HCT116 (cell line): ENCODE results near the gene CGN. TPM values are rescaled to one million over a fixed set of nuclear protein-coding genes. Genes with fewer than 3 reads are reported as not detected.

Source experiments
- ATAC-seq: fragments of 200-7000 bp; cut with Tn5 transposase; 2 replicates; pipeline ENCODE4 v1.9.1; 2020; ENCODE audit warnings: mild to moderate bottlenecking, moderate library complexity
- BruUV-seq: library from RNA; stranded (reverse); fragments of 400-500 nt; replicated peaks from 2 replicates; lab custom pipeline; 2021; lab: Mats Ljungman, UMichigan
- CTCF ChIA-PET: fragments of 300-600 bp; sonication (Branson Sonifier 250); formaldehyde crosslinking; loops from one replicate; lab custom pipeline; 2021; ENCODE audit warnings: antibody characterized with exemption; lab: Charles Lee
- POLR2A ChIA-PET: fragments of 300-600, 350-600 bp; sonication (Branson Sonifier 250); formaldehyde crosslinking; loops from one replicate; lab custom pipeline; 2021; ENCODE audit warnings: antibody characterized with exemption; lab: Charles Lee
- RAD21 ChIA-PET, 2 experiments: fragments of 300-600 bp; sonication (Branson Sonifier 250); formaldehyde crosslinking; loops; one replicate each; lab custom pipeline; 2023; ENCODE audit warnings: low total read pairs in 2 of 2; ENCODE audit not compliant: uncharacterized antibody in 2 of 2, unreplicated experiment in 2 of 2, low non-redundant PET in 1 of 2; lab: Charles Lee
- DNase-seq: peaks from one replicate; pipeline ENCODE4 v3.0.0-alpha.2; 2010; ENCODE audit warnings: low read depth, low spot score
- H2AFZ ChIP-seq: fragments of 200-600 bp; shearing (Covaris generic), sonication (generic); 2 replicates; pipeline ENCODE4 v1.6.1; 2017; ENCODE audit warnings: low read depth, mixed run types, mixed read lengths, antibody characterized with exemption, low read length; ENCODE audit not compliant: poor library complexity, severe bottlenecking
- H3K27ac ChIP-seq: 2 replicates; pipeline ENCODE4 v1.5.1; 2012; ENCODE audit warnings: low read depth, low read length
- H3K27me3 ChIP-seq: fragments of 200-600 bp; sonication (generic); 2 replicates; pipeline ENCODE4 v1.6.1; 2016; ENCODE audit warnings: mixed run types, low read length, mixed read lengths; ENCODE audit not compliant: insufficient read depth
- H3K36me3 ChIP-seq, 2 experiments: fragments of 200-500 bp in 1 of 2; fragments of 200-600 bp in 1 of 2; sonication (Bioruptor generic) in 1 of 2; sonication (generic) in 1 of 2; 2 replicates each; pipeline versions ENCODE4 v1.5.1 to v1.6.1; 2014 to 2016; ENCODE audit warnings: low read length in 2 of 2, inconsistent platforms in 1 of 2, mixed read lengths in 1 of 2, mixed run types in 1 of 2; ENCODE audit not compliant: insufficient read depth in 2 of 2, control insufficient read depth in 1 of 2
- H3K4me1 ChIP-seq, 2 experiments: fragments of 200-600 bp in 1 of 2; sonication (generic) in 1 of 2; 2 replicates each; pipeline versions ENCODE4 v1.5.1 to v1.6.1; 2012 to 2017; ENCODE audit warnings: low read length in 2 of 2, inconsistent platforms in 1 of 2, mild to moderate bottlenecking in 1 of 2, mixed read lengths in 1 of 2, mixed run types in 1 of 2, moderate library complexity in 1 of 2; ENCODE audit not compliant: insufficient read depth in 2 of 2, control insufficient read depth in 1 of 2
- H3K4me2 ChIP-seq: fragments of 200-600 bp; sonication (generic); 2 replicates; pipeline ENCODE4 v1.6.1; 2017; ENCODE audit warnings: mixed run types, low read length, mixed read lengths
- H3K4me3 ChIP-seq, 2 experiments: fragments of 200-600 bp in 1 of 2; sonication (generic) in 1 of 2; replicated peaks in 1 of 2; 2 replicates each; pipeline ENCODE4 v1.5.1; 2011 to 2016; ENCODE audit warnings: low read length in 2 of 2, control low read depth in 1 of 2, low read depth in 1 of 2, mild to moderate bottlenecking in 1 of 2, mixed read lengths in 1 of 2, mixed run types in 1 of 2
- H3K79me2 ChIP-seq: fragments of 200-600 bp; sonication (generic); 2 replicates; pipeline ENCODE4 v1.6.1; 2017; ENCODE audit warnings: mild to moderate bottlenecking, mixed run types, low read length, moderate library complexity, mixed read lengths; ENCODE audit not compliant: insufficient read depth
- H3K9ac ChIP-seq: fragments of 200-600 bp; sonication (generic); 2 replicates; pipeline ENCODE4 v1.6.1; 2016; ENCODE audit warnings: low read length, mixed read lengths
- H3K9me2 ChIP-seq: fragments of 200-600 bp; sonication (generic), shearing (Covaris generic); 2 replicates; pipeline ENCODE4 v1.6.1; 2017; ENCODE audit warnings: mixed run types, mild to moderate bottlenecking, moderate library complexity; ENCODE audit not compliant: insufficient read depth
- H3K9me3 ChIP-seq, 2 experiments: fragments of 200-500 bp in 1 of 2; fragments of 200-600 bp in 1 of 2; sonication (Bioruptor generic) in 1 of 2; sonication (generic) in 1 of 2; 2 replicates each; pipeline ENCODE4 v1.6.1; 2014 to 2017; ENCODE audit warnings: low read length in 2 of 2, mixed read lengths in 2 of 2, inconsistent platforms in 1 of 2, low read depth in 1 of 2, mild to moderate bottlenecking in 1 of 2, mixed run types in 1 of 2, moderate library complexity in 1 of 2; ENCODE audit not compliant: control insufficient read depth in 1 of 2, insufficient read depth in 1 of 2
- H4K20me1 ChIP-seq: fragments of 200-600 bp; sonication (generic), shearing (Covaris generic); 2 replicates; pipeline ENCODE4 v1.6.1; 2017; ENCODE audit warnings: mixed run types, mild to moderate bottlenecking, moderate library complexity; ENCODE audit not compliant: insufficient read depth
- CBX3 ChIP-seq: IDR thresholded peaks from 2 replicates; pipeline ENCODE4 v1.6.1; 2012; ENCODE audit warnings: low read depth
- CEBPB ChIP-seq: IDR thresholded peaks from 2 replicates; pipeline ENCODE4 v1.6.1; 2012; ENCODE audit warnings: low read depth
- CTCF ChIP-seq, 3 experiments: fragments of 200-600 bp in 1 of 3; sonication (generic) in 1 of 3; IDR thresholded peaks in 2 of 3; conservative IDR thresholded peaks in 1 of 3; 2 replicates each; pipeline ENCODE4 v1.5.1; 2012 to 2017; ENCODE audit warnings: low read depth in 2 of 3, low read length in 2 of 3, antibody characterized with exemption in 1 of 3, borderline replicate concordance in 1 of 3, control low read depth in 1 of 3, mild to moderate bottlenecking in 1 of 3, mixed read lengths in 1 of 3, mixed run types in 1 of 3, moderate library complexity in 1 of 3; ENCODE audit not compliant: insufficient read depth in 1 of 3
- ELF1 ChIP-seq: IDR thresholded peaks from 2 replicates; pipeline ENCODE4 v1.6.1; 2012; ENCODE audit warnings: low read depth, borderline replicate concordance
- EZH2 ChIP-seq: fragments of 200-600 bp; sonication (generic); IDR thresholded peaks from 2 replicates; pipeline ENCODE4 v1.6.1; 2017; ENCODE audit warnings: antibody characterized with exemption, mixed run types
- EZH2phosphoT487 ChIP-seq: fragments of 200-600 bp; IDR thresholded peaks from 2 replicates; pipeline ENCODE4 v1.6.1; 2018; ENCODE audit warnings: antibody characterized with exemption, borderline replicate concordance
- JUND ChIP-seq: IDR thresholded peaks from 2 replicates; pipeline ENCODE4 v1.6.1; 2012
- MAX ChIP-seq: IDR thresholded peaks from 2 replicates; pipeline ENCODE4 v1.6.1; 2012
- POLR2A ChIP-seq: IDR thresholded peaks from 2 replicates; pipeline ENCODE4 v1.7.0; 2011; ENCODE audit warnings: borderline replicate concordance; ENCODE audit not compliant: insufficient read depth, insufficient read length; ENCODE audit errors: extremely low read depth
- POLR2AphosphoS5 ChIP-seq: IDR thresholded peaks from 2 replicates; pipeline ENCODE4 v1.6.1; 2011; ENCODE audit warnings: mild to moderate bottlenecking, low read depth, low read length, moderate library complexity
- RAD21 ChIP-seq: IDR thresholded peaks from 2 replicates; pipeline ENCODE4 v1.6.1; 2012; ENCODE audit warnings: low read depth, mild to moderate bottlenecking
- SIN3A ChIP-seq: IDR thresholded peaks from 2 replicates; pipeline ENCODE4 v1.6.1; 2012; ENCODE audit warnings: low read depth
- SP1 ChIP-seq: IDR thresholded peaks from 2 replicates; pipeline ENCODE4 v1.6.1; 2012; ENCODE audit warnings: low read depth
- TCF7L2 ChIP-seq: IDR thresholded peaks from 2 replicates; pipeline ENCODE4 v1.7.0; 2011; ENCODE audit warnings: borderline replicate concordance, inconsistent platforms; ENCODE audit not compliant: insufficient read depth, insufficient read length; ENCODE audit errors: extremely low read depth
- YY1 ChIP-seq: IDR thresholded peaks from 2 replicates; pipeline ENCODE4 v1.6.1; 2011; ENCODE audit warnings: low read length, low read depth, moderate library complexity, mild to moderate bottlenecking; ENCODE audit not compliant: insufficient replicate concordance; ENCODE audit errors: extremely low read depth
- ZBTB33 ChIP-seq: IDR thresholded peaks from 2 replicates; pipeline ENCODE4 v1.6.1; 2011; ENCODE audit warnings: mild to moderate bottlenecking, low read length, moderate library complexity; ENCODE audit not compliant: insufficient replicate concordance; ENCODE audit errors: extremely low read depth
- ZFX ChIP-seq: fragments of 450-650 bp; IDR thresholded peaks from 2 replicates; pipeline ENCODE4 v1.6.1; 2017
- ZNF274 ChIP-seq: fragments of 200-500 bp; sonication (Bioruptor generic); IDR thresholded peaks from 2 replicates; pipeline ENCODE4 v1.6.1; 2014; ENCODE audit warnings: mild to moderate bottlenecking, low read depth, low read length, inconsistent platforms
- intact Hi-C: fragments of 100-400 bp; cut with micrococcal nuclease; formaldehyde crosslinking; loops from 2 replicates; pipeline ENCODE4 v1.10.0; 2022
- total RNA-seq: library from RNA; stranded (reverse); gene quantifications from one replicate; pipeline ENCODE4 v1.2.1, GENCODE V29; 2021; ENCODE audit not compliant: unreplicated experiment
- TF ChIP-seq, protein P1 (sequence below): IDR thresholded peaks from 2 replicates; pipeline ENCODE4 v1.6.1; 2012
- TF ChIP-seq, protein P2 (sequence below): IDR thresholded peaks from 2 replicates; pipeline ENCODE4 v1.6.1; 2012; ENCODE audit warnings: low read depth

Gene CGN
- total RNA-seq, 1 experiment from 2014 or later: 19.7 TPM

DNA sequence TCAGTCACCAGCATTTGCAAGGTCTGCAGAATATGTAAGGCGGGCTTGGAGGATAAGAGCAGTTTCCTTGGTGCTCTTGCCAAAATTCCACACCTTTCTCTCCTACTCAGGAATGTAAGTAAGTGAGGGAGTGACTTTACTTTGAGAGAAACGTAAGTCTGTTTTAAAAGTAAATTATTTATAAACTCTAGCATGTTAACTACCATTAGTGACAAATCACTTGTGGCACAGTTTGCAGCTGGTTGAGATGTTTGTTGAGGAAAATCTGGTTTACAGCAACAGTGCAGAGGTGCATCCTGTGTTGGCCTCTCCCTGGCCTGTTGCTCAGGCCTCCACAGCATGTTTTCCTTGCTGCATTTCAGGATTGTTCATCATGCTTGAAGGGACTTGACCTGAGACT is 8.5 kb downstream of the CGN start:
- Histone ChIP-seq H3K9me3 (no peaks in the 10 kb centered on the region), H3K27ac (no peak overlapping the region), H4K20me1 (no peaks in the 10 kb centered on the region), H3K79me2 (peaks cover 12% of the 10 kb centered on the region), H3K4me2 (no peak overlapping the region), H3K9ac (no peak overlapping the region), H2AFZ (no peak overlapping the region), H3K4me3 (no peak overlapping the region), H3K9me2 (no peaks in the 10 kb centered on the region), H3K36me3 (peaks cover 18 to 25% of the 10 kb centered on the region in 2 experiments; a peak in 3 of 4 replicates), H3K27me3 (no peaks in the 10 kb centered on the region), H3K4me1 (peaks cover 24 to 27% of the 10 kb centered on the region in 2 experiments)
- no TSS peak for BruUV-seq
- ChIA-PET POLR2A (interaction anchor here (1.0 kb wide), 1 partner anchor 120 kb away, joined by 3 read pairs; no protein-coding TSS in a partner anchor), CTCF (no interaction called here), RAD21 (no interaction called here)
- DNase-seq (no peak), ATAC-seq (no peak)
- intact Hi-C loops: no loop called here
- TF ChIP-seq EZH2phosphoT487: no peak
- no peak for TF ChIP-seq ZFX
- no peak for TF ChIP-seq CEBPB
- TF ChIP-seq POLR2A: no peak
- TF ChIP-seq TCF7L2: no peak
- TF ChIP-seq POLR2AphosphoS5: no peak
- TF ChIP-seq RAD21: no peak
- no peak for TF ChIP-seq ZBTB33
- TF ChIP-seq, protein P1, sequence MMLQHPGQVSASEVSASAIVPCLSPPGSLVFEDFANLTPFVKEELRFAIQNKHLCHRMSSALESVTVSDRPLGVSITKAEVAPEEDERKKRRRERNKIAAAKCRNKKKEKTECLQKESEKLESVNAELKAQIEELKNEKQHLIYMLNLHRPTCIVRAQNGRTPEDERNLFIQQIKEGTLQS: no peak
- TF ChIP-seq CBX3: no peak
- no peak for TF ChIP-seq JUND
- TF ChIP-seq, protein P2, sequence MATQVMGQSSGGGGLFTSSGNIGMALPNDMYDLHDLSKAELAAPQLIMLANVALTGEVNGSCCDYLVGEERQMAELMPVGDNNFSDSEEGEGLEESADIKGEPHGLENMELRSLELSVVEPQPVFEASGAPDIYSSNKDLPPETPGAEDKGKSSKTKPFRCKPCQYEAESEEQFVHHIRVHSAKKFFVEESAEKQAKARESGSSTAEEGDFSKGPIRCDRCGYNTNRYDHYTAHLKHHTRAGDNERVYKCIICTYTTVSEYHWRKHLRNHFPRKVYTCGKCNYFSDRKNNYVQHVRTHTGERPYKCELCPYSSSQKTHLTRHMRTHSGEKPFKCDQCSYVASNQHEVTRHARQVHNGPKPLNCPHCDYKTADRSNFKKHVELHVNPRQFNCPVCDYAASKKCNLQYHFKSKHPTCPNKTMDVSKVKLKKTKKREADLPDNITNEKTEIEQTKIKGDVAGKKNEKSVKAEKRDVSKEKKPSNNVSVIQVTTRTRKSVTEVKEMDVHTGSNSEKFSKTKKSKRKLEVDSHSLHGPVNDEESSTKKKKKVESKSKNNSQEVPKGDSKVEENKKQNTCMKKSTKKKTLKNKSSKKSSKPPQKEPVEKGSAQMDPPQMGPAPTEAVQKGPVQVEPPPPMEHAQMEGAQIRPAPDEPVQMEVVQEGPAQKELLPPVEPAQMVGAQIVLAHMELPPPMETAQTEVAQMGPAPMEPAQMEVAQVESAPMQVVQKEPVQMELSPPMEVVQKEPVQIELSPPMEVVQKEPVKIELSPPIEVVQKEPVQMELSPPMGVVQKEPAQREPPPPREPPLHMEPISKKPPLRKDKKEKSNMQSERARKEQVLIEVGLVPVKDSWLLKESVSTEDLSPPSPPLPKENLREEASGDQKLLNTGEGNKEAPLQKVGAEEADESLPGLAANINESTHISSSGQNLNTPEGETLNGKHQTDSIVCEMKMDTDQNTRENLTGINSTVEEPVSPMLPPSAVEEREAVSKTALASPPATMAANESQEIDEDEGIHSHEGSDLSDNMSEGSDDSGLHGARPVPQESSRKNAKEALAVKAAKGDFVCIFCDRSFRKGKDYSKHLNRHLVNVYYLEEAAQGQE: no peak
- TF ChIP-seq CTCF (IDR thresholded peaks at IDR 0.05 in 2 of 3, conservative IDR thresholded peaks at IDR 0.05 in 1 of 3; ENCODE audit: borderline replicate concordance in 1 of 3, insufficient read depth in 1 of 3, low read depth in 2 of 3, low read length in 2 of 3): no peak
- TF ChIP-seq MAX: no peak
- no peak for TF ChIP-seq SIN3A
- no peak for TF ChIP-seq EZH2
- no peak for TF ChIP-seq ZNF274
- TF ChIP-seq ELF1: no peak
- no peak for TF ChIP-seq YY1
- no peak for TF ChIP-seq SP1
